H54 (cell line): ENCODE results near the gene SCUBE1.

ENCODE experiments used
- DNase-seq: peaks from one replicate; pipeline ENCODE4 v3.0.0; 2011; ENCODE audit warnings: low spot score, mixed read lengths; ENCODE audit not compliant: insufficient read length
- FAIRE-seq: peaks from 3 replicates; lab custom pipeline; 2011; peaks lifted over from hg19 to GRCh38; lab: Jason Lieb, UNC
- POLR2A ChIP-seq: IDR thresholded peaks from 2 replicates; pipeline ENCODE4 v1.6.1; 2011; ENCODE audit warnings: low read depth, mild to moderate bottlenecking, low read length

The SCUBE1 gene

DNA sequence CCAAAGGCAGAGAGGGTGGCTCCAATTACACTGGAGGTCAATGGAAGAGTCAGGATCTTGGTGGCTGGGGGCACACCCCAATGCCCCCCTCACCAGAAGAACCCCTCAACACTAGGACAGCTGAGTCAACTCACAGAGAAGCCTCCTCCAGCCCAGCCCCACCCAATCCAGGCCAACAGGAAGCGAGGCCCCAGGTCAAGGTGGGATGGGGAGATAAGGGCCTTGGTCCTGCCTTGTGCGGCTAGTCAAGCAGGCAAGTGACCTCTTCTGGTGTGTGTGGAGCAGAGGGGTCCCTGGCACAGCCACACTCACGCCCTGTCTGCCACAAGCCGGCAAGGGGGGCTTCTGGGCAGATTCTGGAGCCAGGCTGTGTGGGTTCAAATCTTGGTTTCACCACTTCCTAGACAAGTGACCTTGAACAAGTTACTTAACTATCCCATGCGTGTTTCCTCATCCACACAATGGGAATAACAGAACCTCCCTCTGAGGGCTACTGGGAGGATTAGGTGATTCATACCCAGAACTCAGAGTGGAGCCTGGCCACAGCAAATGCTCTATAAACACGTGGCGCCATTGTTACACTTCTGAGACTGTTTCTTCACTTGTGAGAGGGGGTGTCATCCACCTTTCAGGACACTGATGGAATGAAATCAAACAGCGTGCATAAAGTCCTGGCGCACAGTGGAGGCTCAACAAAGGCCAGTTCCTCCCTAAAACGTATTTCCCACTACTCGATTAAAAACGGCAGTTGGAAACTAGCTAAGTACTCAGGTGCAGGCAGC is 159.5 kb downstream of the SCUBE1 start:
- FAIRE-seq (no peak), DNase-seq (no peak)
- TF ChIP-seq POLR2A = no peak

DNA sequence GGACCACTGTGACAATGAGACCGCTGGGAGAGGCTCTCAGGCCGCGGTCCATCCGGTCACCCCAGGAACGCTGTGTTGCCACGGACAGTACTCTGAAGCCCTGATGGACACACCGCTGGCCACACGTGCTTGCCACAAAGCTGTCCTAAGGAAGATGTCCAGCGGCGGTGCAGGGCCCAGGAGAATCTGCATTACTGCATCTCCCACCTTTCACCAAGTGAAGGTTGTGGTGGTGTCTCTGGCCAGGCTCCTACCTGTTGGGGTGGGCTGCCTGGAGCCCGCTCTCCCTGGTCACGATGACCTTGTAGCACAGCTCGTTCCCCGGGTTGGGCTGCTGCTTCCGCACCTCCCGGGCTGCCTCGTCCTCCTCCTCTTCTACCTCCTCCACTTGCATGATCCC is 160.4 kb downstream of the SCUBE1 start:
- no peak for TF ChIP-seq POLR2A
- no peak for FAIRE-seq
- no peak for DNase-seq

DNA sequence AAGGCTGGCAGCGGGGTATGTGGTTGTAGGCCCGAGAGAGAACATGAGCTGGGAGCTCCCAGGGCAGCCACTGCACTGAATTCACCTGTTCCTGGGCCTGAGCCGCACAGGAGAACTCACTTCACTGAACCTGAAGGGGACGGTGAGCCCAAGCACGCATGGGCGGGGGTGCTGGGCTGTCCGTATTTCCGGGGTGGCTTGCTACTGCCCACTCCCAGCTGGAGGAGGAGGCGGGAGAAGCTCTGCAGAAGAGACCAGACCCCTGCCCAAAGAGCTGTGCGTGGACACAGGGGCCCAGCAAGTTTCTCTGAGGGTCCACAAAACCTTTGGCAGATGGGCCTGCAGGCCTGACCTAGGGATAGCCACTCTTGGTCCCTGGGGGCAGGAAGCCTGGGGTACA is 161.1 kb downstream of the SCUBE1 start:
- no peak for FAIRE-seq
- no peak for TF ChIP-seq POLR2A
- DNase-seq = no peak

DNA sequence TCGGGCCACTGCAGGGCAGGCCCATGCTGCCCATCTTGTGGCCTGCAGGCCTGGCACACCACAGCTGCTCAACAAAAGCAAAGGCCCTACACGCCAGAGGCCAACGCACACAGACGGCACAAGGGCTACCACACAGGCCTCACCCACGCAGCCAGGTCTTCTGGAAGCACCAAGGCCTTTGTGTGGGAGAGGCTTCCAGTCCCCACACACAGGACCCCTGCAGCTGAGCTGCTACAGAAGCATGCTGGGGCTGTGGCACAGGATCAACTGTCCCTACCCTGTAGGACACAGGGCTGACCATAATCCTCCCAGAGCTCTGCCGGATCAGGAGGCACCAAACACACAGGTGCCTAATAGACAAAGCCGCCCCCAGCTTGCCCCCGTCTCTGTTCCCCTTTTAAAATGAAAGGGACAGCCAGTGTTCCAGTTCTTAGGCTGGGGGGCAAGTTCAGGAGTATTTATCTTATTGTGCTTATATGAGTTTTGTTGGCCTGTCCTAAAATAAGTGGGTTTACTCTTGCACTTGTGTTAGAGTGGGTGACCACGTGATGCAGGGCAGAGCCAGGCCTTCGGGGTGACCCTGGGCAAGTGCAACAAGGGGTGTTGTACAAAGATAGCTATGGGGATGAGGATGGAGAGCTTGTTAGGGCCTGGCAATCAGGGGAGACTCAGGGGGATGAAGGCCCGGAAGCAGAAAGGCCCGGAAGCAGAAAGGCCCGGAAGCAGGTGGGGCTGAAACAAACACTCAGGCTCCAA is 161.7 kb downstream of the SCUBE1 start:
- no peak for DNase-seq
- no peak for TF ChIP-seq POLR2A
- no peak for FAIRE-seq

DNA sequence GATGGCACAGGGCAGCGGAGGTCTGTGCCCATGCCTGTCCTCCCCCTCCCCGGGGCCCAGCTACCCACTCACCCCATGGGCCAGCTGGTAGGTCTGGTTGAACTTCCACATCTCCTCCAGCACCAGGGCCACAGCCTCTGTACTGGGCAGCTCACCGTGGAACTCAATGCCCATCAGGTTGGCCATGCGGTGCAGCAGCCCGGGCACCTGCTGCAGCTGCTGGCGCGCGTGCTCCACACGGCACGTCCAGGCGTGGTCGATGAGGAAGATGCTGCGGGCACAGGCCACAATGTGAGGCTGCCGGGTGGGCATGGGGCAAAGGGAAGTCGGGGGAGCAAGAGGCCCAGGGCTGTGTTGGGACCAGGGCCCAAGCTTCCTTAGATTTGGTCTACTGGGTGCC is 162.5 kb downstream of the SCUBE1 start:
- DNase-seq (no peak), FAIRE-seq (no peak)
- no peak for TF ChIP-seq POLR2A

DNA sequence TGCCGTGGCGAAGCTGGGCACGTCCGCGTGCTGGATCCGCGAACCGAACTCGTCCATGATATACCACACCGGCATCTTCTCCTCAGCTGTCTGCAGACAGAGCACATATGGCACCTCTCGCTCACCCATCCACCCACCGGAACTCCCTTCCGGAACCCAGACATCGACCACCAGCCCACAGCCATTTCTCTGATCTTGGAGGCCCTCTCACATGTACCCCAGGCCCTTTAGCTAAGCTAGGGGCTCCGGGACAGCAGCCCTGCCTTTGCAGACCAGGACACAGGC is 163.3 kb downstream of the SCUBE1 start:
- no peak for TF ChIP-seq POLR2A
- no peak for DNase-seq
- no peak for FAIRE-seq

DNA sequence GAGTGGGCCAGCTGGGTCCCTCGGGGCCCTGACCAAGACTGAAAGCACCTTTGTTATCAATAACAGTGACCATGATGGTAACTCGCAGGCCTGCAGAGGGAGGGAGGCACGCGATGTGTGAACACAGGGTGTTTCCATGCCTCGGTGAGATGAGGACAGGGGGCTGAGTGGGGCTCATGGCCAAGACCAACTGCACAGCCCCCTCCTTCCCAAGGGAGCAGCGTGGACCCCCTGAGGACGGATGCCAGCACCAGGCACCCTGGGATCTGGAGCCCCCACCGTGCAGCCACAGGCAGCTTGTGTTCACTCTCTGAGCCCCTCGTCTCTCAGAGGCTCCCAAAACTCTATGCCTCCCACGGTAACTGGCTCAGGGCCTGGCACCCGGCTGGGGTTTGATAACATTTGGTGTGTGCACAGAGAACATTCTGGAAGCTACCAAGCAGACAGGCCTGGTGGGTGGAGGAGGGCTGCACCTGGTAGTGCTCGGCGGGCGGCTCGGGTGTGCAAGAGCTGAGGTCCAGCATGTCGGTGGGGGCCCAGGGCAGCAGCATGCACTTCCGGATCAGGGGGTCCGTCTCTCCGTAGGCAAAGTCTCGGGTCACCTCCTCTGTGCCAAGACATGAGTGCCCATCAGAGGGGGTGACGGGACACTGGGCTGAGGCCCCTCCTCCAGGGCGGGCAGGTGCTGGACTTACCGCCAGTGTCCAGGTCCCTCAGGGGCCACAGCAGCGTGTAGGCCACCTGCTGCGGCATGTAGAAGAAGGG is 163.8 kb downstream of the SCUBE1 start:
- FAIRE-seq (no peak), DNase-seq (no peak)
- no peak for TF ChIP-seq POLR2A

DNA sequence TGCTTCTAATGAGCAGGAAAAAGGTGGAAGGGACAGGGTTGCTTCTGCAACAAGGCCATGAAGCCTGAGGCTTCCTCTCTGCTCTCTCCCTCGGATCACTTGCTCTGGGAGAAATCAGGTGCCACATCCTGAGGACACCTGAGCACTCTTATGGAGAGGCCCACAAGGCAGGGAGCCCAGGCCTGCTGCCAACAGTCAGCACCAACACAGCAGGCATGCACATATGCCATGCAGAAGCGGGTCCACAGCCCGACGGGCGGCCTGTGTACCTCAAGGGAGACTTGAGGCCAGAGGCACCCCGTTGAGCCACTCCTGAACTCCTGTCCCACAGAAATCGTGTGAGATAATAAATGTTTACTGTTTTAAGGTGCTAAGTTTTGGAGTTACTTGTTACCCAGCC is 165.7 kb downstream of the SCUBE1 start:
- no peak for TF ChIP-seq POLR2A
- DNase-seq (no peak), FAIRE-seq (no peak)

DNA sequence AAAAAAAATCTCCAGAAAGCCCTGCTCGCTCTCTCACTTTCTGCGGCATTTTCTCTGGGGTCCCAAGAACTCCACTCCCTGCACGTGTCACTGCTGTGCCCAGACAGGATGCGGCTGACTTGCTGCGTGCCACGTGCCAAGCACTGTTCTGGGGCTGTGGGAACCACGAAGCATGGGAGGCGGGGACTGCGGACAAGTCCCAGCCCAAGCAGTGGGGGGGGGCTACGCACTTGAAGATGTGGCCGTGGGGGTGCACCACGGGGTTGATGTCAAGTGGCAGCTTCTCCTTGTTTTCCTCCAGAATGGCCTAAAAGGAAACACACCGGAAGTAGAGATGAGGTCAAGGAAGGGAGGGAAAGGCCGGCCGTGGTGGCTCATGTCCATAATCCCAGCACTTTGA is 167.1 kb downstream of the SCUBE1 start:
- no peak for TF ChIP-seq POLR2A
- no peak for DNase-seq
- no peak for FAIRE-seq

DNA sequence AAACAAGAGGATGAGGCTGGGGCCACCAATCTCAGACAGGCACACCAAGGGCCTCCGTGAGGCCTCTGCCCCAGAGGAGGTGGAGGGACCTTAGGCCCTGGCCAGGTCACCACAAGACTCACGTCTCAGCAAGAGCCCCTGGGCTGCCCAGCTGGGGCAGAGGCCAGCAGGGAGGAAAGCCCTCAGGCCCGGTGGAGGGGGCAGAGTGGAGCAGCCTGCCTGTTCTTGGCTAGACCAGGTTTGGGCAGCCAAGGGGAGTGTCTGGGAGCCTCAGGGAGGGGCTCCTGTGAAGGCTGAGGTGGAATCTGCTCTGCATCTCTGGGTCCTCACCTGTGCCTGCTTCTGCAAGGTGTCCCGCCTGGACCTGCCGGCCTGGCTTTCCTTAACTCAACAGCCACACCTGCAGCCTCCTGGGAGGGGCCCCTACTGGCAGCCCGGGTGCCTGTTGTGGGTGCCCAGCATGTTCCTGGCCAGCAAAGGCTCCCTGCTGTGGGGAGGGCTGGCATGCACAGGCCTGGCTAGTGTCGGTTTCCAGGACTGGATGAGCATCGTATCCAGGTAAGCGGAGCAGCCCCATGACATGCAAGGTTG is 168.1 kb downstream of the SCUBE1 start:
- DNase-seq (no peak), FAIRE-seq (no peak)
- TF ChIP-seq POLR2A = no peak

DNA sequence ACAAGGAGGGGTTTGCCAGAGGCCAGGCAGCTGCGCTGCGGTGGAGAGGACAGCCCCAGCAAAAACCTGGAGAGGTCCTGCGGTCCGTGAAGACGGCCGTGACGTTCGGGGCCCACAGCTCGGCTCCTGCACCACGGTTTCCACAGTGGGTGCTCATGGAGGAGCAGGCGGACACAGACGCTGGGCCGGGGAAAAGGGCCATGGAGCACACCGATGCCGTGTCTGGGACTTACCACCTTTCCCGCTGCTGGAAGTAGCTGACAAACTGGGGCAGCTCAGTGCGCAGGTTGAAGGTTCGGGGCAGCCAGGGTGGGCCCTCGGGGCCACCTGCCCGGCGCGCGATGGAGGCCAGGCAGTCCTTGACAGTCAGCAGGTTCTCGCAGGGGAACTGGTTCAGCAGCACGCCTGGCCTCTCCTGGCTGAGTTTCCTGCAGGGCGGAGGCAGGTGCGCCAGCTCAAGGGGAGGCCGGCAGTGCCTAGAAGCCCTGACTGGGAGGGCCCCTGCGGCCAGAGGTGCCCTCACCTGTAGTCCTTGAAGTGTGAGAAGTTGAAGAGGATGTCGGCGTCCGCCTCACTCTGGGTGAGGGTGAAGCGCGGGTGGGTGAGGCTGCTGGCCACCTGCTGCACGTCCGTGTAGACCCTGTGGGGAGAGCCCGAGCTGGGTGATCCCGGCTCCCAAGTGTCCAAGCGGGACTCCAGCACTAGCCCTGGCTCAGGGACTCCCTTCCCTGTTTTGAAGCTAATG is 169.0 kb downstream of the SCUBE1 start:
- no peak for DNase-seq
- no peak for FAIRE-seq
- TF ChIP-seq POLR2A = no peak

DNA sequence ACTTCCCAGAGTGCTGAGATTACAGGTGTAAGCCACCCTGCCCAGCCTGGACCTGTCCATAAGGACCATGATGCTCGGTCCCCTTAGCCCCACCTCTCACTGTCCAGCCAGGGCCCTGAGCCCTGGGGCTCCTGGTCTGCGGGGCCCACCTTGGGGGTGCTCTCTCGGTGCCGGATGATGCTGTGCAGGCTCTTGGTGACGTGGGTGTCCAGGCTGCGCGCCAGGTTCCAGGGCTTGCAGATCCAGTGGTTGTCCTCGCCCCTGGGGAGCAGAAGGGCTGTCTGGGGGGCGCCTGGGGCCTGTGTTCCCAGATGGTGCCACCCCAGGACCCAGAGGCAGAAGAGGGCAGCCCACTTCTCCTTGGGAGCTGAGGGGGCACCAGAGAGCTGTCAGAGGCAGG is 169.6 kb downstream of the SCUBE1 start:
- DNase-seq (no peak), FAIRE-seq (no peak)
- TF ChIP-seq POLR2A = no peak

DNA sequence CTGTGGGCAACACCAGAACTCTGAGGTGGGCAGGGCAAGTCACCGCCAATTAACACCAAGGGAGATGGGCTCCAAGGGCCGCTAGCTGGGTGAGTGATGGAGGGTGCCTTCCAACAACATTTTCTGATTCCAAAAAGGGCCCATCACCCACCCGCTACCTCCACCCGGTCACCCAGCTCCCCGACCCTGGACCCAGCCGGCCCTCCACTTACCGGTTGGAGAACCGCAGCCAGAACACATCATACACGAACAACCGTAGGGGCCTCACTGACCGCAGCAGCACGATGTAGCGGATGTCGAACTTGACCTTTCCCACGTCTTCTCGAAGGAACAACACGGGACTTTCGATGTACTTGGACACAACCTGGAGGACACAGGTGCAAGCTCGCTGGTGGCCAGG is 171.0 kb downstream of the SCUBE1 start:
- DNase-seq = no peak
- no peak for TF ChIP-seq POLR2A
- FAIRE-seq = no peak

DNA sequence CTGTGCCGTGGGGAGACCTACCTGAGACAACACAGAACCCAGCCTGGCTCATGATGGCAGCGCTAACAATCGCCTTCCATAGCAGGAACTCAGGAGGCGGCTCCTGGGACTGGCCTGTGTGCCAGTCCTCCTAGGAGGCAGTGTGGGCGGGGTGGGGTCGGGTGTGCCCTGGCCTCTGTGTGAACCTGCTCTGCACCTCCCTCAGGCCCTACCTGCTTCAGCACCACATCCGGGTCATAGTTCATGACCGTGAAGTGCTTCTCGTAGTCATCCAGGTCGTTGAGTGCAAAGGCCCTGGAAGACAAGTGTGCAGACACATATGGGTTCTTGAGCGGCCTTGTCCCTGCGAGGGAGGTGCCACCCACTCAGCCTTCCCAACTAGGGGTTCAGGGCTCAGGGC is 171.6 kb downstream of the SCUBE1 start:
- TF ChIP-seq POLR2A = no peak
- no peak for FAIRE-seq
- DNase-seq = no peak
